Measurements from ENCODE around the gene GOLT1B. TPM values are rescaled to one million over a fixed set of nuclear protein-coding genes. Genes with fewer than 3 reads are reported as not detected.

GOLT1B gene
- total and polyA plus RNA-seq, 2 of the 8 experiments (the other 6 are each of a cell fraction or from before 2014, with no cell fraction given), result 18.3 to 38.3 TPM

- Histone ChIP-seq H3K56ac (replicated peaks; ENCODE audit: insufficient read length, low read depth, low read length) (no peak overlapping the region), H2BK15ac (ENCODE audit: low read length) (no peak overlapping the region), H4K5ac (ENCODE audit: insufficient read length, low read depth, low read length) (no peak overlapping the region), H3K79me2 (ENCODE audit: control insufficient read depth in 1 of 2, insufficient read depth in 2 of 2, low read length in 2 of 2) (no peaks in the 10 kb centered on the region), H3K18ac (ENCODE audit: extremely low read depth, low read length) (no peak overlapping the region), H2BK12ac (ENCODE audit: low read depth, low read length) (no peak overlapping the region), H3K14ac (ENCODE audit: insufficient read length) (no peak overlapping the region), H3K4ac (replicated peaks; ENCODE audit: insufficient read length, low read depth, low read length) (no peak overlapping the region), H2AFZ (ENCODE audit: low read length) (no peak overlapping the region), H2BK5ac (ENCODE audit: low read depth, low read length) (no peak overlapping the region), H2AK5ac (ENCODE audit: low read depth, low read length) (no peak overlapping the region), H4K91ac (replicated peaks; ENCODE audit: insufficient read length, low read length) (no peak overlapping the region), H3K27ac (ENCODE audit: low read depth, low read length) (no peak overlapping the region), H3K23ac (ENCODE audit: insufficient read length) (no peak overlapping the region), H2BK20ac (ENCODE audit: low read length) (no peak overlapping the region), H2BK120ac (replicated peaks; ENCODE audit: low read depth, low read length) (no peak overlapping the region), H3K36me3 (ENCODE audit: control insufficient read depth in 2 of 4, insufficient read depth in 4 of 4, low read length in 3 of 4) (peaks cover 0 to 48% (median 21%) of the 10 kb centered on the region in 4 experiments; a peak in 6 of 8 replicates), H4K8ac (ENCODE audit: extremely low read depth, insufficient read depth, low read length) (no peak overlapping the region), H3K23me2 (ENCODE audit: low read depth, low read length) (no peaks in the 10 kb centered on the region), H3K27me3 (replicated peaks in 1 of 4; ENCODE audit: control insufficient read depth in 3 of 4, extremely low read depth in 1 of 4, insufficient read depth in 3 of 4, low read length in 3 of 4) (no peaks in the 10 kb centered on the region), H3K9me3 (ENCODE audit: insufficient read depth in 2 of 2, low read depth in 1 of 2, low read length in 1 of 2) (no peaks in the 10 kb centered on the region), H3K4me1 (replicated peaks in 1 of 4; ENCODE audit: control insufficient read depth in 3 of 4, insufficient read depth in 4 of 4, low read length in 3 of 4) (no peaks in the 10 kb centered on the region), H3K79me1 (ENCODE audit: low read depth, low read length) (no peaks in the 10 kb centered on the region), H3K4me2 (ENCODE audit: insufficient read depth in 1 of 2, low read depth in 2 of 2, low read length in 2 of 2) (no peak overlapping the region), H4K20me1 (replicated peaks in 1 of 2; ENCODE audit: control insufficient read depth in 1 of 2, insufficient read depth in 2 of 2, low read length in 2 of 2) (peaks cover 0 to 2% of the 10 kb centered on the region in 2 experiments), H3K9ac (replicated peaks in 1 of 4; ENCODE audit: extremely low read depth in 1 of 4, low read depth in 3 of 4, low read length in 3 of 4) (no peak overlapping the region), H3K4me3 (ENCODE audit: extremely low read depth in 1 of 4, insufficient read depth in 2 of 4, low read depth in 3 of 4, low read length in 4 of 4) (no peak overlapping the region)
- ChIA-PET POLR2A (ENCODE audit: partially characterized antibody) (no interaction called here), CTCF (ENCODE audit: partially characterized antibody) (no interaction called here)
- DNase-seq (ENCODE audit: low read depth in 1 of 2, low spot score in 2 of 2) (no peak), FAIRE-seq (no peak)
- 92% methylated on average over 3 of the region's 3 CpGs; no CpG with 5 or more reads in 1 of the 2 experiments for WGBS, 2 experiments (ENCODE audit: extremely low coverage in 1 of 2, insufficient coverage in 1 of 2, insufficient read length in 1 of 2, insufficient replicate concordance in 2 of 2, low coverage in 1 of 2, low lambda C conversion rate in 2 of 2, missing lambda C conversion rate in 1 of 2)
- no peak for TF ChIP-seq YY1 (IDR thresholded peaks at IDR 0.05; ENCODE audit: low read depth, low read length)
- TF ChIP-seq SIN3A (conservative IDR thresholded peaks at IDR 0.05 in 1 of 2, IDR thresholded peaks at IDR 0.05 in 1 of 2; ENCODE audit: low read depth in 1 of 2, low read length in 2 of 2), result no peak
- no peak for TF ChIP-seq RFX5 (IDR thresholded peaks at IDR 0.05; ENCODE audit: borderline replicate concordance, low read depth, low read length)
- TF ChIP-seq PHF8 (conservative IDR thresholded peaks at IDR 0.05; ENCODE audit: low read depth, low read length), result no peak
- TF ChIP-seq HDAC6 (IDR thresholded peaks at IDR 0.05; ENCODE audit: low read depth, low read length), result no peak
- no peak for TF ChIP-seq SRF (IDR thresholded peaks at IDR 0.05; ENCODE audit: low read depth, low read length)
- no peak for TF ChIP-seq NANOG (IDR thresholded peaks at IDR 0.05; ENCODE audit: insufficient read depth, low read depth, low read length, poor library complexity, severe bottlenecking)
- no peak for TF ChIP-seq RNF2 (IDR thresholded peaks at IDR 0.05; ENCODE audit: borderline replicate concordance, low read depth, low read length, missing control alignments, poor library complexity, severe bottlenecking)
- no peak for TF ChIP-seq ASH2L (IDR thresholded peaks at IDR 0.05; ENCODE audit: low read length)
- no peak for TF ChIP-seq CBX5 (IDR thresholded peaks at IDR 0.05; ENCODE audit: low read depth, low read length)
- TF ChIP-seq SP1 (IDR thresholded peaks at IDR 0.05; ENCODE audit: low read depth, low read length), result no peak
- TF ChIP-seq CTCF (IDR thresholded peaks at IDR 0.05; ENCODE audit: control extremely low read depth in 1 of 3, insufficient read depth in 1 of 3, low read depth in 1 of 3, low read length in 3 of 3), result no peak
Observed at GRCh38 chr12:21476949-21477348, 24.6 kb upstream of the GOLT1B start.

All from H1 (cell line).